GM18909 (cell line): ENCODE results near the gene NECTIN1.
A peak's percentile ranks its signal among the peaks of the same experiment; 100 is the strongest.

Experiments
- ATAC-seq: cut with Tn5 transposase; IDR thresholded peaks from one replicate; pipeline ENCODE4 v1.9.1; 2021; ENCODE audit warnings: mild to moderate bottlenecking; ENCODE audit not compliant: unreplicated experiment, poor library complexity

The NECTIN1 gene

DNA sequence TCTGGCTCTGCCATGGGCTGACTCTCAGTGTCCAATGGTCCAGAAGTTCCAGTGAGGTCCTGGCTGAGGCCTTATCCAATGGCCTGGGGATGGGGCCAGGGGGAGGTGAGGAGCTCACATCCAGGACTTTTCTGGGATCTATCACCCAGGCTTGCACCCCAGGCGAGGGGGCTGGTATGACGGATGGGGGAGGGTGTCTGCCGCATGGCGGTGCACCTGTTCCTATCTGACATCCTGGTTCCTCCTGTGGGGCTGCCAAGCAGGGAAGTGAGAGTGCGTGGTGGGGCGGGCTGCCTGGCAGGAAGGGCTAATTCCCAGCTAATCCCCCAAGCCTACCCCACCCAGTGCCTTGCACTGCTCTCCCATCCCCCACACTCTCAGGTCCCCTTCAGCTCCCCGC, 102.1 kb downstream of the NECTIN1 start:
- ATAC-seq = no peak

DNA sequence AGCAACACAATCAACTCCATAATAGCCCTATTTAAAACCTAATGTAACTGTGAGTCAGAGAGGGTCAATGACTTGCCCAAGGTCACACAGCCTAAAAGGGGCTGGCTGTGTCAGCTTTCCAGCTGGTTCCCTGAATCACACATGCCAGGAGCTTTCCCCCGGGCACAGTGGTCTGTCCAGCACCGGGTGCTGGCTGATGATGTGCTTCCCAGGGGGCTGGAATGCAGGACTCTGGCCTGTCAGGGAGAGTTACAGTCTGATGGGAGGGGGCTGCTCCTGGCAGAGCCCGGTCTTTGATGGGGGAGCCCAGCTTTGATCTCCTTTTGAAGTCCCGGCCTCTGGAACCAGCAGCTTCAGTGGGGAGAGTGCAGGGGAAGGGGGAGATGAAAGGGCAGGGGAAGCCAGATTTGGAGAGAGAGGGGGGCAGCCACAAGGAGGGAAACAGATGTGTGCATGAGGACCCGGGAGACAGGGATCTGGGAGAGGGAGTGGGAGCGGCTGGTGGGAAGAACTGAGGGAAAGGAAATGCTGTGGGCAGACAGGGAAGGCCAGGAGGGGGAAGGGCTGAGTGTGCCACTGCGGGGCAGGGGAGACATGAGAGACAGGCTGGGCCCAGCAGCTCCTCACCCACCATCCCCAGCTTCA, 102.7 kb downstream of the NECTIN1 start:
- no peak for ATAC-seq

DNA sequence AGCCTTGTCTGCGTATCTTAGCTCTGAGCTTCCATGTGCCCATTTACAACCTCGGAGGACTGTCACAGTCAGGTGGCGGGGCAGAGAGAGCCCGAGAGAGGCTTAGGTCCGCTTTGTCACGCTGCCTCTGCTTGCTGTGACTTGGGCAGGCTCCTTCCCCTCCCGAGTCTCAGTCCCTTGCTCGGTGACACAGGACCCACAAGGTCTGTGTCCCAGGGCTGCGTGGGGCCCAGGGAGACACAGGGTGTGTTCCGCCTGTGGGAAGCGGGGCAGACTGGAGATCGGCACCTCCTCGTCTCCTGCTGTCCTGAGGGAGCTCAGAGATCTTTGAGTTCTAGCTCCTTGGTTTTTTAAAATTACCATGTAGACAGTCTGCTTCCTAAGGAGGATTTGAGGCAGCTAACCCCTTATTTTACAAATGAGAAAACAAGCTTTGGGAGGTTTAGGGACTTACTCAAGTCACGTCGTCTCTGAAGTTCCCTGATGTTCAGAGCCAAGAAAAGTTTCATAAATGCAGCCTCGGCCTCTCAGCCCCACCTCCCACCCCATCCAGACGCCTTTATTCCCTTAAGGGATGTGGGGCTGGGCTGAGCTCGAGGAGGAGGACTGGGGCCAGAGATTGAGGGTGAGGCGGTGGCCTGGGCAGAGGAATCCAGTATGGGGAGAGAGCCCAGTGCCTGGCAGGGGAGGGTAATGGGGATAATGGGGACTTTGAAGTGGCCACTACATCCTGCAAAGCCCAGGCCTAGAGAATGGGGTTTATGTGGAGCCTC, 103.6 kb downstream of the NECTIN1 start:
- ATAC-seq = no peak

DNA sequence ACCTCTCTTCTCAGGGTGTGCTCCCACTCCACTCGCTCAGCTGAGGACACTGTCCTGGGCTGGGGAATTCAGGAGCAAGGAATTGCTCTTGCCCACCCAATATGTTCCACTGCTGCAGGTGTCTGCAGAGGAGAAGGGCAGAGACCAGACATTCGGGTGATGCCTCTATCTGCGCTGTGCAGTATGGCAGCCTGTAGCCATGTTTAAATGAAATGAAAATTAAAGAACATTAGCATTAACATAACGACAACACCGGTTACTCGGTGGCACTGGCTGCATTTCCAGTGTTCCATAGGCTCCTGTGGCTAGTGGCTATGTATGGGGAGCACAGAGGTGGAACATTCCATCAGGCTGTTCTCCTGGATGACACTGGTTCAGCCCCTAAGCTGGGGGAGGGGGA, 104.4 kb downstream of the NECTIN1 start:
- ATAC-seq = no peak

DNA sequence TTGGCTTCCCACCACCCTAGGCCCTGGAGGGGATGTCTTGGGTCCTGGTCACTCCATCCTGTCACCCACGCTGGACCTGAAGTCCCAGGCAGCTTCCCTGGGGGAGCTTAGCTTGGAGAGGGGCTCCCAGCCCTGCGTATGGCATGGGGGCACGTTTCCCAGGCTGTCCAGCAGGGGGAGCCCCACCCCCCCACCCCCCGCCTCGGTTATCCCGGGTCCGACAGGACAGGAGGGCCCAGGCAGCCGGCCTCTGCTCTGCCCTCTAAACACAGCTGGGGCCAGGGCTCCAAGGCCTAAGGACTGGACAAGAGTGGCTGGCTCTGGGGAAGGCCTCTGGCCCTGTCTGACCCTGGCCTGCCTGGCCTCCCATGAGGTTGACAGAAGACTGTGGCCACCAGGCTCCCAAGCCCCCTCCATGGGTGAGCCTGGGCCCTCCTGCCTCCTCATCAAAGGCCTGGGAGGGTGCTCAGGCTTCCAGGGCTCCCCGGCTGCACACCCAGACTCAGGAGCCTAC, 104.8 kb downstream of the NECTIN1 start:
- ATAC-seq = no peak

DNA sequence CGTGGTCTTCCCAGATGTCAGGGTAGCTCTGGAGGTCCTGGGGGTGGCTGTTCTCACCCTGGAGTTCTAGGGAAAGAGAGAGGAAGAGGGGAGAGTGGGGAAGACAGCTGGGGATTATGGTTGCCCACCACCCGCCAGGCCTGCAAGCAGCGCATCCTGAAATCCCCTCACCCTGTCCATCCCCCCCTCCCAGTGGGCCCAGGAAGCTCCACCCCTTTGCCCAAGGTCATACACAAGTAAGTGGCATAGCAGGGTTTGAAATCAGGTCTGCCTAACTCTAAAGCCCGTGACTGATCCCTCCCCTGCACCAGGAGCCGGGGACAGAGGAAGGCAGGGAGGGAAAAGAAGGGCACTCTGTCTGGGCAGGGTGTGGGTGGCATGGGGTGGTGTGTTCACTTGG, 105.3 kb downstream of the NECTIN1 start:
- no peak for ATAC-seq

DNA sequence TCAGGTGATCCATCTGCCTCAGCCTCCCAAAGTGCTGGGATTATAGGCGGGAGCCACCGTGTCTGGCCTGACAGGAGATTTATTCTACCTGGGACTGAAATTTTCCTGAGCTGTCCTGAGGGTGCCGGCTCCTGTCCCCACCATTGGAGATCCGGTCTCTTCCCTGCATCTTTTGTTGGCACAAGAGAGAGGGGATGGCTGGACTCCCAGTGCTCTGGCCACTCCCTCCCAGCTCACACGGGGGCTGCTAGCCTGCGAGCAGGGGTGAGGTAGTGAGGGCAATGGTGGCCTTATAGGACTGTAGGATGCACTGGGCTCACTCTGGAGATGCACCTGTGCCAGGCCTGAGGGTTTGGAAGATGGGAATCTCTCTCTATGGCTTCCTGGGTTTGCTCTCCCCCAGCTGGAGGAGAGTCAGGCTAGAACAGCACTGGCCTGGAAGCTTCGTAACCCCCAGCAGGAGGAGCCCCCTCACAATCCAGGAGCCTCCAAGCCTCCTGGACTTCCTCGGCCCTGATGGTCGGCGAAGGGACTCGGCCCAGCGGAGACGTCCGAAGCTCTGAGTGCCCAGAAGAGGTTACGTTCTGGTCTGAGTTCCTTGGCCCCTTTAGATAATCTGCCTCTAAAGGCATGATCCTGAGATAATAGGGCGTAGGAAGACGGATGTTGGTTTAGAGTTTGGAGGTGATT, 106.4 kb downstream of the NECTIN1 start:
- ATAC-seq = no peak

DNA sequence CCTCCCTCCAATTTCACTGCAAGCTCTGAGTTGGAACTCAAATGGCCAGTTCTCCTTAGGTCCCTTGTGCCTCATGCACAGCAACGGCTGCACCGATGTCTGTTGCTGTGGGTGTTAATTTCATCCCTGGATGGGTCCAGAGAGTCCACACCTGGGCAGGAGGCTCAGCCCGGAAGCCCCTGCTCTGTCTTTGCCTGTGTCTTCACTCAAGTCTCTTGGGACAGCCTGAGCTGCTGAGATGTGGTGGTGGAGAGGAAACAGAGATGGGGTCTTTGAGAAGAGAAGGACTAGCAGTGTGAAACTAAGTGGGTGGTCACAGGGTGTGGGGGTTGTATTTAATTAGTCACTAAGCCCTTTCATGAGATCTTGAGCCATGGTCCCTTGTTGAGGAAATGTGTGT, 109.3 kb downstream of the NECTIN1 start:
- ATAC-seq = no peak

DNA sequence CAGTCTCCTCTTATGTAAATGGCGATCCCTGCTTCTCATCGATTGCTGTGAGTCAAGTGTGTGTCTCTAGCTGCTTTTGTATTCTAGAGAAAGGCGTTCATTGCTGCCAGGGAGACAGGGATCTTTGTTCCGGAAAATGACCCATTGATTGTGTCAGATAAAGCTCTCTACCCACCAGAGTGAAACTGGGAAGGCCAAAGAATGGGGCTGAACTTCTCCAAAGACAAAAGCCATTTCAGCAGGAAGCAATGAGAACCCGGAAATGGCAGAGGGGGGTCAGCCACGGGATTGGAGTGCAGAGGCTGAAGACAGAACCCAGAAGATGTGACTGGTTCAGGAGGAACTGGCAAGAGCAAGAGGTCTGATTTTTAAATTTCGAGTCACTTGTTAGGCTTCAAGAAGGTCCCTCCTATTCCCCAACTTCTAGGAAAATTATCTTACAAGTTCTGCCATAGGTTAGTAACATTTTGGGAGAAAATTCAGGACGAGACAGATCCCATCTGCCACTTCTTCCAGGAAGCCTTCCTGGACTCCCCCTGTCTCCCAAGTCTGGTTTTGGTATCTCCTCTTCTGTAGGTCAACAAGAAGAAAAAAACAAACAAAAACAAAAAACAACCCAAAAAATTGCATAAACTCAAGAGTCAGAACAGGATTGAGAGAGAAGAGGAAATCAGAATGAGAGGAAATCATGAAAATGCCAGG, 110.6 kb downstream of the NECTIN1 start:
- no peak for ATAC-seq

DNA sequence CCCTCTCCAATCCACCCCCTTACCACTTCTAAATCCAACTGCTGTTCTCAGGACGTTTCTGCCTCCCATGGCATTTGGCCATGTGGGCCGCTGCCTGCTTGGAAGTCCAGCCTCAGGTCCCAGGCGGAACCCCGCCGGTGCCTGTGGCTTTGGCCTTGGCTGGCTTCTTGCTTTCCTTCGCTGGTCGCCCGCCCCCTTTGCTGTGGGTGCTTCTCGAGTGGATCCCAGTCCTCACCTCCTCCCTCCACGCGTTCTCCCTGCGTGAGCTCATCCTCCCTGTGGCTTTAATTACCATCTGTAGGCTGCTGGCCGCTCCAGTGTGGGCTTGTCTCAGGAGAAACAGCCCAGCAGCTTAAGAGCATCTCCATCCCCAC, 111.7 kb downstream of the NECTIN1 start:
- no peak for ATAC-seq

DNA sequence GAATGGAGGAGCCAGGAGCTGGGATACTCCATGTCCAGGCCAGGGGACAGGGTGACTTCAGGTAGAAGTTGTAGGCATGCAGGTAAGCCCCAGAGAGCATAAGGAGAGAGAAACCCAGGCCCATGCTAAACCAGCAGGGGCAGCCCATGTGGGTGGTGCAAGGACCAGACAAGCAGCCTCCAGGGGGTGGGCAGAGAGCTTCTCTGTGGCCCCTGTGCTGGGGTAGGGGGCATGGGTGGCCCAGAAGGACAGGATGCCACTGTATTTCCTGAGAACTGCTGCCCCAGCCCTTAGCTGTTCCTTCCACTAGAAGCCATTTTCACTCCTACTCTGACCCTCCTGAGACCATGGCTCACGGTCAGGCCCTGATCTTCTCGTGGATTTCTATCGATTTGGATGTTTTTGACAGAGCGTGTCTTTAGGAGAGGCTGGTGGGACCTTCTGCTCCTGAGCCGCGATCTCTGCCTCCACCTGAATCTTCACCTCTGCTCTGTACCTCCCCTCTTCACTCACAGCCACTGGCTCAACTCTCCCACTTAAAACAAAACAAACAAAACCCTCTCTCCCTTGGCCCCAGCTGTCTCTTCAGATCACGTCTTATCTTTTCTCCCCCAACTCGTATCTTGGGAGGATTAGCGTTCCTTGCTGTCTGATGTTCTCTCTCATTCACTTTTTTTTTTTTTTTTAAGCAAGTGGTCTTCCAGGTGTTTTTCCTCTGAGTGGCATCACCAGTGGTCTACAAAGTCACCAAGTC, 112.2 kb downstream of the NECTIN1 start:
- ATAC-seq = no peak

DNA sequence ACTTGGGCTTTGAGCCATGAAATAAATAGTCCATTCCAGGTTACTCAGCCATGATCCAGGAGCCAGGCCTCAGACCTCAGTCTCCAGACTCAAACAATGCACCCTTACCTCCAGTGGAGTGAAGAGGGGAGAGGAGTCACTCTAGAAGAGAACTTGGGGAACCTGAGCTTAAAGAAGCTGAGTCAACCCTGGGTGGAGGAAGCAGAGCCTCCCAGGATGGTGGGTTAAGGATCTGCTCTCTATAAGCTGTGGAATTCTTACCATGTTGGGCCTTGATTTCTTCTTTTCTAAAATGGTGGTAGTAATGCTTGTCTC, 113.2 kb downstream of the NECTIN1 start:
- peak; percentile 10 for ATAC-seq

DNA sequence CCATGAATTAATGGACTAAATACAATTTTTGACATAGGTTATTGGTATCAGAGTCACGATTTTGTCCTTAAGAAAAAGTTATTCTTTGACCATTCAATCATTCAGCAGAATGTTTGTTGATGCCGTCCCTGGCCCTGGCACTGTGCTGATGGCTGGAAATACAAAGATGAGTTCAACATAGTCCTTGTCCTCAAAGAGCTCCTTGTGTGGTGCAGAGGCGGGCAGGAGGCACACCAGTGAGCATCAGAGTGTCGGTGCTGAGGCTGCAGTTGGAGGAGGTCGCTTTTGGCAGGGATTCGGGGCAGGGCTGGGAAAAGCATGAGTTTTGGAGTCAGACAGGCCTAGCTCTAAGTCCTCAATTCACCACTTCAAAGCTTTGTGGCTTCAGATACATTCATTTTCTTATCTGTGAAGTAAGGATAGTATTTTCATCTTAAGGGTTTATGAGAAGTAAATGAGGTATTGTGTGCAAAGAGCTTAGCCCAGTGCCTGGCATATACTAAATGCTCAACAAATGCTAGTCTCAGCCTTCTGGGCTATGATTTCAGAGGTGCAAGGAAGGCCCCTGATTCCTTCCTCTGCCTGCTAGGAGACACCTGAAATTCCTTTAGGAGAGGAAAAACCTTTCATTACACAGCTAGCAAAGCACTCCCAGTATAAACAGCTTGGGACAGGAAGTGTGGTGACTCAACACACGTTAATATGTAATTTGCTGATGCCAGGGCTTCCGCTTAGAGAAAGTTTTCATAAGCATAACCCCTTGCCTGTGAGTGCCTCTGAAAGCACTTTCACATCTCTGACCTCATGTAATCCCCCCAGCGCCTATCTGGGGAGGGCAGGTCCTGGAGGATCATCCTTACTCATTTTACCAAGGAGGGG, 113.8 kb downstream of the NECTIN1 start:
- peak; percentile 84 for ATAC-seq

DNA sequence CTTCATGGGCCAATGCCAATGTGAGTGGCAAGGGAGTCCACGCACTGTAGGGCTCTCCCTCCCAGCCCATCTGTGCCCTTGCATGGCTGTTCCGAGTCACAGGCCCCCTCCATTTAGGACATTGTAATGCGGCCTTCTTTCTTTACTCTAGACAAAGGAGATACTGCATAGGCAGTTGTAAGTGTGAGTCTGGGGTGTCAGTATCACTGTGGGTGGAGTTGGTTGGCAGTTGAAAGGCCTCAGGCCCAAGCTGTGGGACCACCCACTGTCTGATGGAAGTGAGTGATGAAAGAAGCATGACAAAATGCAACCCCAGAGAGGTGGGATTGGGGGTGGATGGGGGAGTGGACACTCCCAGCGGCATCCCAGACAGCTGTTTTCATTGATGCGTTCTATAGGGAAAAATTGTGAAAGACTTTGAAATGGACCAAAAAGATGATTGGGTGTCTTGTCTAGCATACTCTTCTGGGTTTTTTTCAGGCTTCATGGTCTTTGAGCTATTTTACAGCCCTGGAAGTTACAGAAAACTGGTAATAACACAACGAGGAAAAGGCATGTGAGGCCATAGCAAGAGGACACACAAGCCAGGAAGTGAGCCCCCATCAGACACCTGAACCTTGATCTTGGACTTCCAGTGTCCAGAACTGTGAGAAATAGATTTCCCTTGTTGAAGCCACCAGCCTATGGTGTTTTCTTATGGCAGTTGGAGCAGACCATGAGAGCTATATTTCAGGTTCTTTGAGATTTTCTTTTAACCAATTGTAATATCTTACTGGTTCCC, 114.6 kb downstream of the NECTIN1 start:
- no peak for ATAC-seq

DNA sequence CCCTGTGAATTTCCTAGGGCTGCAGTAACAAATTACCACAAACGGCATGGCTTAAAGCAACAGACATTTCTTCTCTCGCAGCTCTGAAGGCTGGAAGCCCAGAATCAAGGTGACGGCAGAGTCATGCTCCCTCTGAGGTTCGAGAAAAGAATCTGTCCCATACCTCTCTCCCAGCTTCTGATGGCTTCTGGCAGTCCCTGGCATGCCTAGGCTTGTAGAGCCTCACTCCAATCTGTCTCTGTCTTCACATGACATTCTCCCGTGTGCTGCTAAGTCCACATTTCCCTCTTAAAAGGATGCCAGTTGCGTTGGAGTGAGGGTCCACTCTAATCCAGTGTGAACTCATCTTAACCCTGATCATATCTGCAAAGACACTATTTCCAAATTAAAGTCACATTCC, 116.2 kb downstream of the NECTIN1 start:
- ATAC-seq = no peak

DNA sequence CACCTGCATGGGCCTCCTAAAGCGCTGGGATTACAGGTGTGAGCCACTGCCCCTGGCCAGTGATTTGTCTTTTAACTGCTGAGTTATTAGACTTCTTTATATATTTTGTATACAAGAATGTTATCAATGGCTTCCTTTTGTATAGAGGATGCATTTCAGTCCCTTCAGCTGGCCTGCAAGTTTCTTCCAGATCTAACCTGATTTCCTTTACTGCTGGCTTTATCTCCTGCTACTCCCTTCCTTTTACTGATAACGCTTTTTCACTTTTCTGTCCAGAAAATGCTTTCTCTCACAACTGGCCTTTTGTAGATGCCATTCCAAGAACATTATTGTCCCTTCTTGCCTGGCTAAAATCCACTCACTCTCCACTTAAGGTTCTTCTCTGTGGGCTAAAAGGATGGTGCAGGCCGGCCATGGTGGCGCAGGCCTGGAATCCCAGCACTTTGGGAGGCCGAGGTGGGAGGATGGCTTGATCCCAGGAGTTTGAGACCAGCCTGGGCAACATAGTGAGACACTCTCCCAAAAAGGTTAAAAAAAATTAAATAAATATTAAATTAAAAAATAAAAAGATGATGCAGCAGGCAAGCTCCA, 118.1 kb downstream of the NECTIN1 start:
- ATAC-seq = no peak

DNA sequence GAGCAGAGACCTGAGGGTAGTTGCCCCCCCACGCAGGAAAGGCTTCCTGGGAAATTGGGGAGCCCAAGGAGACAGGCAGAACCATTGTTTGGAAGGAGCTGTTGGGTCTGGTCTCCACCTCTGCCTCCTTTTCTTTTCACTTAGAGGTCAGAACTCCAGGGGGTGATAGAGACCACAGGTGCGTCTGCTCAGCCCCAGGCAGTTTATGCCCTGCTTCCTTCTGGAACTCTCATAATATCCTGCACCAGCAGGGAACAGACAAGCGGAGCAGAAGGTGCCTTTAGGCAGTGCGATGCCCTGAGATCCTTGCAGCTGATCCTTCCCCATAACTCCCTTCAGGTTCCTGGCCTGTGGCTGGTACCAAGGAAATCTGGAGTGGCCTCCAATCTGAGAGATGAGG, 120.2 kb downstream of the NECTIN1 start:
- ATAC-seq = no peak

DNA sequence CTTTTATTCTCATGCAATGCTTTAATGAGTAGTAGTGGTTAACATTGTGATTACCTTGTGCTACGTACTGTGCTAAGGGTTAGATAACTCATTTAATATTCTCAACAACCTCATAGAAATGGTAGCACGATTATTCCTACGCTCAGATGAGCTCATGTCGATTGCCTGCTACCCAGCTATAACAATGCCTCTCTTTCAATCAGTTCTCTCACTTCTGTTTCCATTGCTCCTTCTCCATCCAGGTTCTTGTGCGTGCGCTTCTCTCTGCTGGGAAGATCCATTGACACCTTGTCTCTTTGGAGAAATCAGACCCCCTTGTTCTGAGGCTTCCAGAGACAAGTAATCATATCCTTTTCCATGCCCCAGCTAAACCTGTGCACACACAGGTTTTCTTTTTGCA, 120.8 kb downstream of the NECTIN1 start:
- no peak for ATAC-seq
